ENCODE data around the gene FATE1. TPM values are rescaled to one million over a fixed set of nuclear protein-coding genes. Genes with fewer than 3 reads are reported as not detected.

The FATE1 gene
- total RNA-seq, 1 donor: not detected

DNA sequence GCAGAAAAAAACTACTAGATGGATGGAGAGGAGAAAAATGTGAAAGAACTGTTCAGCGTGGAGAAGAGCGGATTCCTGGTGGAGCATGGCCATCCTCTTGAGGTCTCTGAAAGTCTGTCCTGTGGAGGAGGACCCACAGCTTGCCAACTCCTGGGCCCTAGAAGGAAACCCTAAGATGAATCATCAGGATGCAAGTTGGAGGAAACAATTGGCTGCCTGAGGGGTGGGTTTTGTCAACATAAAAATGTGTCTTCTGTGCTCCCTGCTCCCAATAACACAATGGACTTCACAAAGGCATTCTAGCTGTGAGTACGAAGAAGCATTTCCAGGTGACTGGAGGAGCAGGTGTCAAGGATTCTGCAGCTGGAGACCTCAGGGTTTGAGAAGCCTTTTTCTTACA lies 55.9 kb downstream of the FATE1 start:
- TF ChIP-seq, protein P1, sequence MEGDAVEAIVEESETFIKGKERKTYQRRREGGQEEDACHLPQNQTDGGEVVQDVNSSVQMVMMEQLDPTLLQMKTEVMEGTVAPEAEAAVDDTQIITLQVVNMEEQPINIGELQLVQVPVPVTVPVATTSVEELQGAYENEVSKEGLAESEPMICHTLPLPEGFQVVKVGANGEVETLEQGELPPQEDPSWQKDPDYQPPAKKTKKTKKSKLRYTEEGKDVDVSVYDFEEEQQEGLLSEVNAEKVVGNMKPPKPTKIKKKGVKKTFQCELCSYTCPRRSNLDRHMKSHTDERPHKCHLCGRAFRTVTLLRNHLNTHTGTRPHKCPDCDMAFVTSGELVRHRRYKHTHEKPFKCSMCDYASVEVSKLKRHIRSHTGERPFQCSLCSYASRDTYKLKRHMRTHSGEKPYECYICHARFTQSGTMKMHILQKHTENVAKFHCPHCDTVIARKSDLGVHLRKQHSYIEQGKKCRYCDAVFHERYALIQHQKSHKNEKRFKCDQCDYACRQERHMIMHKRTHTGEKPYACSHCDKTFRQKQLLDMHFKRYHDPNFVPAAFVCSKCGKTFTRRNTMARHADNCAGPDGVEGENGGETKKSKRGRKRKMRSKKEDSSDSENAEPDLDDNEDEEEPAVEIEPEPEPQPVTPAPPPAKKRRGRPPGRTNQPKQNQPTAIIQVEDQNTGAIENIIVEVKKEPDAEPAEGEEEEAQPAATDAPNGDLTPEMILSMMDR (IDR thresholded peaks at IDR 0.05; ENCODE audit: insufficient read depth, low read length): no peak
- H3K4me3 ChIP-seq (ENCODE audit: low read depth, low read length): no peak overlapping the region
- no peak for DNase-seq (ENCODE audit: low read depth)

Other genes starting within 250 kb of the FATE1 start
- not detected in 2 replicates for gene PASD1, start 152.4 kb upstream of the FATE1 start, total RNA-seq (ENCODE audit: low replicate concordance)
- gene PRRG3, start 20.6 kb upstream of the FATE1 start, total RNA-seq (ENCODE audit: low replicate concordance): 0.45 and 0.49 TPM in 2 replicates
- gene CNGA2, start 18.7 kb downstream of the FATE1 start, total RNA-seq (ENCODE audit: low replicate concordance): not detected in 2 replicates
- gene MAGEA4, start 196.9 kb downstream of the FATE1 start, total RNA-seq (ENCODE audit: low replicate concordance): not detected in 2 replicates

Data from fibroblast of the aortic adventitia (primary cell).